H1 (cell line): ENCODE measurements around the gene AGAP3. TPM values are rescaled to one million over a fixed set of nuclear protein-coding genes. Genes with fewer than 3 reads are reported as not detected.

Experiments
- CTCF ChIP-seq, 3 experiments: IDR thresholded peaks; 1 replicate in 2 of 3; 2 replicates in 1 of 3; pipeline versions ENCODE4 v1.5.1 to v1.6.1; 2011; ENCODE audit warnings: low read length in 3 of 3, mild to moderate bottlenecking in 3 of 3, inconsistent platforms in 2 of 3, low read depth in 1 of 3, moderate library complexity in 1 of 3; ENCODE audit not compliant: insufficient read depth in 1 of 3; ENCODE audit errors: control extremely low read depth in 1 of 3
- NRF1 ChIP-seq: IDR thresholded peaks from 2 replicates; pipeline ENCODE4 v1.6.1; 2011; ENCODE audit warnings: mild to moderate bottlenecking, low read depth, low read length, improper control_type of control experiment
- SP1 ChIP-seq: IDR thresholded peaks from 2 replicates; pipeline ENCODE4 v1.6.1; 2011; ENCODE audit warnings: low read depth, low read length
- polyA plus RNA-seq, 7 experiments: library from polyadenylated mRNA; depleted of rRNA in 3 of 7; stranded (reverse) in 5 of 7; unstranded in 2 of 7; fragments of >200 nt in 5 of 7; fragments of 200-250 nt in 2 of 7; gene quantifications; 1 replicate in 5 of 7; 2 replicates in 1 of 7; 4 replicates in 1 of 7; pipeline versions ENCODE4 v1.2.1 to v1.2.3, GENCODE V29; 2011 to 2013; ENCODE audit warnings: missing spikeins in 2 of 7, mixed read lengths in 2 of 7
- total RNA-seq: library from RNA; stranded (reverse); fragmentation: NEBNext Ultra II Directional; extraction: Animal tissue kit (Norgen Biotek cat#: 25700); gene quantifications from 2 replicates; pipeline ENCODE4 v1.2.1, GENCODE V29; 2021

AGAP3 gene
- total and polyA plus RNA-seq, 2 of the 8 experiments (the other 6 are each of a cell fraction or from before 2014, with no cell fraction given): 66.4 to 120 TPM

- TF ChIP-seq NRF1: no peak
- no peak for TF ChIP-seq CTCF (IDR thresholded peaks at IDR 0.05; ENCODE audit: control extremely low read depth in 1 of 3, insufficient read depth in 1 of 3, low read depth in 1 of 3, low read length in 3 of 3)
- no peak for TF ChIP-seq SP1
Observed at GRCh38 chr7:151095123-151095797, 9.0 kb downstream of the AGAP3 start (continued).
